COLO668 (cell line): ENCODE measurements around the gene FBXO27.
"Not testable (repeated sequence)": the region's sequence is repeated elsewhere in the genome, so short reads cannot be mapped to it uniquely, and the experiment has no call there.

ENCODE experiments used
- DNase-seq: peaks from one replicate; lab custom pipeline; 2025; ENCODE audit not compliant: unreplicated experiment; lab: John Stamatoyannopoulos, UW

FBXO27 gene, protein sequence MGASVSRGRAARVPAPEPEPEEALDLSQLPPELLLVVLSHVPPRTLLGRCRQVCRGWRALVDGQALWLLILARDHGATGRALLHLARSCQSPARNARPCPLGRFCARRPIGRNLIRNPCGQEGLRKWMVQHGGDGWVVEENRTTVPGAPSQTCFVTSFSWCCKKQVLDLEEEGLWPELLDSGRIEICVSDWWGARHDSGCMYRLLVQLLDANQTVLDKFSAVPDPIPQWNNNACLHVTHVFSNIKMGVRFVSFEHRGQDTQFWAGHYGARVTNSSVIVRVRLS

GRCh38 chr19:39032063-39032918, at the start of gene FBXO27:
TSS of gene FBXO27 (minus strand) at chr19:39032549. CDS start at chr19:39032227, 322 bp downstream.
- peak; percentile 30 for DNase-seq

DNA sequence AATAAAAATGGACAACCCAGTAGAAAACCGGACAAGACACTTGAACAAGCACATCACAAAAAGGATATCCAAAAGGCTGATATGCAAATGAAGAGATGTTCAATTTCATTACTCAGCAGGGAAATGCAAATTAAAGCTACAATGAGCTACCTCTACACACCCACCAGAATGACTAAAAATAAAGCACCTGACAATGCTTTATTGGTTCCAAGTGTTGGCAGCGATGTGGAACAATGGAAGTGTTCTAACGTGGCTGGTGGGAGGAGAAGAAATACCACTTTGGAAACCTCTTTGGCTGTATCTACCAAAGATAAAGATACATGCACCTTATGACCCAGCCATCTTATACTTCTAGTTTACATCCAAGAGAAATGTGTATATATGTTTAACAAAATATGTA, 48.1 kb upstream of the FBXO27 start:
- no peak for DNase-seq

- no peak for DNase-seq
Measured at GRCh38 chr19:39078436-39079200, 46.3 kb upstream of the FBXO27 start.

DNA sequence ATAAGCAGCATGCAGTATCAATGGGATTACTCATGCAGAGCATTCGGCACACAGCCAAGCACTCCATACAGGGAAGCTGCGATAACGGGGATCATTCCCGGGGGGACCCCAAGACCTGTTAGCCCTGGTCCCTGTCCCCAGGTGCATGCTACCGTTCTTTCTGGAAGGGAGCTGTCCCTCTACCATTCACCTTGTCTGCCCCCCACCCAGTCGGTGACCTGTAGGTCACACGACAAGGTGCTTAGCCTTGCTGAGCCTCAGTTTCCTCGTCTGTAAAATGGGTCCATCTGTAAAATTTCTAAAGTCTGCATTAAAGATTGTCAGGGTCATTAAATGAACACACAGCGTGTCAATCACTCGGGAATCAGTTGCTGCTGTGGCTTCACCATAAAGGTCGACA, 45.0 kb upstream of the FBXO27 start:
- no peak for DNase-seq

GRCh38 chr19:39074942-39075341, 42.6 kb upstream of the FBXO27 start:
- no peak for DNase-seq

GRCh38 chr19:39074205-39074692, 41.9 kb upstream of the FBXO27 start:
- DNase-seq: no peak

GRCh38 chr19:39070888-39071287, 38.5 kb upstream of the FBXO27 start:
- no peak for DNase-seq

DNA sequence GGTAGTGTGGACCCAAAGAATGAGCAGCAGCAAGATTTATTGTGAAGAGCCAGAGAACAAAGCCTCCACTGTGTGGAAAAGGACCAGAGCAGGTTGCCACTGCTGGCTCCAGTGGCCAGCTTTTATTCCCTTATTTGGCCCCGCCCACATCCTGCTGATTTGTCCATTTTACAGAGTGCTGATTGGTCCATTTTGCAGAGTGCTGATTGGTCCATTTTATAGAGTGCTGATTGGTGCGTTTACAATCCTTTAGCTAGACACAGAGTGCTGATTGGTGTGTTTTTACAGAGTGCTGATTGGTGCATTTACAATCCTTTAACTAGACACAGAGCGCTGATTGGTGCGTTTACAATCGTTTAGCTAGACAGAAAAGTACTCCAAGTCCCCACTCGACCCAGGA, 35.9 kb upstream of the FBXO27 start:
- DNase-seq: not testable (repeated sequence)

DNA sequence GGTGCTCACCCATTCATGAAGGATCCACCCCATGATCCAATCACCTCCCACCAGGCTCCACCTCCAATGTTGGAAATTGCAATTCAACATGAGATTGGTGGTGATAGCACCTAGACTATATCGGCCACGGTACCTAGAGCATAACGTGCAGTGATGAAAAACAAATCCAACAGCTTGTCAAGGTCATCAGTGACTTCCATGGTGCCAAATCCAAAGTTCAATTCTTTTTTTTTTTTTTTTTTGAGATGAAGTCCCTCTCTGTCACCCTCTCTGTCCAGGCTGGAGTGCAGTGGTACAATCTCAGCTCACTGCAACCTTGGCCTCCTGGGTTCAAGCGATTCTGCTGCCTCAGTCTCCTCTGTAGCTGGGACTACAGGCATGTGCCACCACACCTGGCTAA, 34.8 kb upstream of the FBXO27 start:
- DNase-seq: no peak

GRCh38 chr19:39065928-39066327, 33.6 kb upstream of the FBXO27 start:
- DNase-seq: no peak

DNA sequence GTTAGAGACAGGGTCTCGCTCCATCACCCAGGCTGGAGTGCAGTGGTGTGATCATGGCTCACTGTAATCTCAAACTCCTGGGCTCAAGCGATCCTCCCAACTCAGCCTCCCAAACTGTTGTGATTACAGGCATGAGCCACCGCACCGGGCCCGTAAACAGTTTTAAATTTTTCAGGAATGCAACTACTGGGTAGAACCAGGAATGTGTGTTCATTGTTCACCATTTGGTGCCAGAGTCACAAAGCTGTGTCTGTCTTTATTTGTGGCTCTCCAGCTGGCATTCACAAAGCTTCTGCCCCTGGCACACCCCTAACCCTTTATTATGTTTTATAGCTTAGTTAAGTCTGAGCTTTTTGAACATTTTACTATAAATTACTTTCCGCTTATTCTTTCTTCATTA, 32.1 kb upstream of the FBXO27 start:
- no peak for DNase-seq

- no peak for DNase-seq
Measured at GRCh38 chr19:39060171-39060570, 27.8 kb upstream of the FBXO27 start.

GRCh38 chr19:39059302-39059701, 27.0 kb upstream of the FBXO27 start:
- no peak for DNase-seq

DNA sequence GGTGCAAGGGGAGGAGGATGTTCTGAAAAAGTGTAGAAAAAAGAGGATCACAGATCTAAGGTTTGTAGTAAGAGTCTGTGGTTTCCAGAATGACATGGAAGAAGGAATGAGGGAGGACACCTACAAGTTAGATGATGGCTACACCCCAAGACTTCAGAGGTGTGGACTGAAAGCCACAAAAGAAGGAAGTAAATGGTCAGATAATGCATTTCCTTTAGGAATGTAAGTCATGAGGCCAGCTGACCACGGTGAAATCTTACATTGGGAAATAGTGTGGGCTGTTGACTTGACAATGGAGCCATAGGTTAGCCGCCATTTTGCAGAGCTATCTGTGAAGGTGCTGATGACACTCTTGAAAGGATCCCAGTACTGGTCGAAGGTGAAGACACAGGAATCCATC, 25.3 kb upstream of the FBXO27 start:
- no peak for DNase-seq

GRCh38 chr19:39054091-39054470, 21.7 kb upstream of the FBXO27 start:
- DNase-seq: no peak

DNA sequence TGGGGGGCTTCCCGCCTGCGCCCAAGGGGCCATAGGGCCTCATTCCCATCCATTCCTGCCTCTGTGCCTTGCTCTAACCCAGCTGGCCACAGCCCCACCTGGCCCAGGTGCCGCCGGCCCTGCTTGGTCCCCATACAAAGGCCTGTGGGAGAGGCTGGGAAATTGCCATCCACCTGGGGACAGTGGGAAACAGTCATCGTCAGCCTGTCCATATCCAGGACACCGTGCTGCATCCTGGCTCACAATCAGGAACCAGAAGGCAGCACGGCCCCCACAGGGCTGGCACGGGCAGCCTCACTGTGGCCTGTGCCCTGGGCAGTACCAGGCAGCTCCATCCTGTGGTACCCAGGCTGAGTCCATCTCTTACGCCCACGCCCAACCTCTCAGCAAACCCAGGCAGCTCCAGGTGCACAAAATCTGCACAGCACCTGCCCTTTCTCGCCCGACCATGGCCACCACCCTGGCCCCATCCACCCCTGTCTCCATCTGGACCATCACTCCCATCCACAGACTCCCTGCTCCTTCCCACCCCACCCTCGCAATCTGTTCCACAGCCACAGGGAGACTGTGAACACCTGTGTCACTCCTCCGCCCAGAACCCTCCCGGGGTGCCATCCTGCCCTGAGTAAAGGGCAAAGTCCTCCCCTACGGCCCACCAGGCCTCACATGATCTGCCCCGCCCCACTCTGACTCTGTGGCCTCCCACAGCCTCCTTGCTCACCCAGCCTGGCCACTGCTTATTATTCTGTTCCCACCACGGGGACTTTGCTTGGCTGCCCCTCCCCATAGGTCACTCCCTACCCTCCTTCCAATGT, 21.1 kb upstream of the FBXO27 start:
- peak; percentile 44 for DNase-seq

GRCh38 chr19:39052846-39053245, 20.5 kb upstream of the FBXO27 start:
- DNase-seq: no peak

- DNase-seq: peak; percentile 40
Measured at GRCh38 chr19:39052243-39052746, 19.9 kb upstream of the FBXO27 start.

- no peak for DNase-seq
Measured at GRCh38 chr19:39047073-39047472, 14.7 kb upstream of the FBXO27 start.

DNA sequence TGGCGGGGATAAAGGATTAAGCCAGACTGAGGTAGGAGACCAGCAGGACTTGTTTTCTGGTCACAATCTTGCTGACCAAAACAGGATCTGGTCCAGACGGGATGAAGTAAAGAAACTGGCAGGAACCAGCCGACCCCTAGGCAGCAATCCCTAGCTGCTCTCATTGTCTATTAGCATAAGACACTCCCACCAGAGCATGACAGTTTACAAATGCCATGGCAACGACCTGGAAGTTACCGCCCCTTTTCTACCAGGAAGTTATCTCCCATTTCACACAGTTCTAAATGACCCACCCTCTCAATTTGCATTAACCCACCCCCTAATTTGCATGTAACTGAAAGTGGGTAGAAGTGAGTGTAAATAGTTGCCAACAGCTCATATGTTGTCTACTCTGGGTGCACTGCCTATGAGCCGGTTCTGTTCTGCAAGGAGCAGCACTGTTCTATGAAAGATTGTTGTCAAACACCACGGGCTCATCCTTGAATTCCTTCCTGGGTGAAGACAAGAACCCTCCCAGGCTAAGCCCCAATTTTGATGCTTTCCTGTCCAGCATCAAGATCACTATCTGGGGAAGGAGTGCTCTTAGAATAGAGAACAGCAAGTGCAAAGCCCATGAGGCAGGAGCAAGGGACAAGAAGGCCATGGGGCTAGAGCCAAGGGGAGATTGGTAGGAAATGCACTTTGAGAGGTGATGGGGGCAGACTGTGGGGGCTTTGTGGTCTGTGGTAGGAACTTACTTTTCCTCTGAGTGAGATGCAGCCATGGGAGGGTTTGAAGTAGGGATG, 13.9 kb upstream of the FBXO27 start:
- DNase-seq: no peak
